ENCODE data around the gene OTOF. TPM values are rescaled to one million over a fixed set of nuclear protein-coding genes. Genes with fewer than 3 reads are reported as not detected.

Gene OTOF
- total and polyA plus RNA-seq, 2 of the 4 experiments (the other 2 are of a cell fraction) = 0.03 TPM; not detected in 1

- Histone ChIP-seq H3K9me3 (ENCODE audit: control insufficient read depth, insufficient read depth, low read length) (no peaks in the 10 kb centered on the region), H4K8ac (ENCODE audit: low read depth in 2 of 2, low read length in 2 of 2) (no peak overlapping the region), H3K27me3 (ENCODE audit: control insufficient read depth, insufficient read depth, low read length) (peaks cover 38% of the 10 kb centered on the region), H4K5ac (ENCODE audit: low read depth, low read length) (no peak overlapping the region), H3K18ac (ENCODE audit: low read depth, low read length) (no peak overlapping the region), H3K79me1 (ENCODE audit: low read depth in 1 of 2, low read length in 2 of 2) (no peaks in the 10 kb centered on the region), H2BK120ac (ENCODE audit: low read depth, low read length) (no peak overlapping the region), H3K14ac (replicated peaks; ENCODE audit: low read depth, low read length) (no peak overlapping the region), H2AK9ac (replicated peaks; ENCODE audit: low read depth, low read length, poor library complexity) (peak overlapping the region; percentile 75), H3K4me2 (ENCODE audit: low read depth, low read length) (no peak overlapping the region), H3K4ac (ENCODE audit: low read depth, low read length) (no peak overlapping the region), H4K20me1 (ENCODE audit: insufficient read depth, low read length) (no peaks in the 10 kb centered on the region), H3K4me1 (ENCODE audit: control insufficient read depth, insufficient read depth, low read length) (no peaks in the 10 kb centered on the region), H4K91ac (ENCODE audit: insufficient read depth, low read depth, low read length) (no peak overlapping the region), H2BK20ac (ENCODE audit: low read depth, low read length) (no peak overlapping the region), H2AFZ (replicated peaks; ENCODE audit: low read length, poor library complexity) (no peak overlapping the region), H3K36me3 (ENCODE audit: control insufficient read depth, insufficient read depth, low read length) (no peaks in the 10 kb centered on the region), H2BK15ac (ENCODE audit: low read depth, low read length) (no peak overlapping the region), H2BK5ac (ENCODE audit: low read depth, low read length, poor library complexity, severe bottlenecking) (no peak overlapping the region), H3K23ac (ENCODE audit: low read depth, low read length) (no peak overlapping the region), H2AK5ac (ENCODE audit: low read depth, low read length) (no peak overlapping the region), H3K56ac (ENCODE audit: extremely low read depth, insufficient read depth, low read length) (no peak overlapping the region), H3K27ac (ENCODE audit: insufficient read depth, low read length) (no peak overlapping the region), H3K9ac (ENCODE audit: low read depth, low read length) (no peak overlapping the region), H3K9me1 (ENCODE audit: insufficient read depth, low read length) (no peaks in the 10 kb centered on the region), H3K4me3 (ENCODE audit: insufficient read depth, low read depth, low read length) (no peak overlapping the region)
- TF ChIP-seq CHD1 (IDR thresholded peaks at IDR 0.05; ENCODE audit: low read depth, low read length) = no peak
- TF ChIP-seq CTCF (conservative IDR thresholded peaks at IDR 0.05; ENCODE audit: low read depth, low read length) = no peak
- no peak for TF ChIP-seq ELK1 (IDR thresholded peaks at IDR 0.05; ENCODE audit: borderline replicate concordance, low read depth, low read length)
- TF ChIP-seq BHLHE40 (IDR thresholded peaks at IDR 0.05; ENCODE audit: low read depth, low read length) = no peak
- no peak for TF ChIP-seq CEBPB (IDR thresholded peaks at IDR 0.05; ENCODE audit: low read depth, low read length)
- no peak for TF ChIP-seq MAFK (IDR thresholded peaks at IDR 0.05; ENCODE audit: low read depth, low read length)
- TF ChIP-seq RFX5 (IDR thresholded peaks at IDR 0.05; ENCODE audit: low read depth, low read length) = no peak
- TF ChIP-seq RCOR1 (IDR thresholded peaks at IDR 0.05; ENCODE audit: insufficient replicate concordance, low read length) = no peak
- no peak for TF ChIP-seq POLR2A (IDR thresholded peaks at IDR 0.05; ENCODE audit: low read depth, low read length)
- TF ChIP-seq SMC3 (IDR thresholded peaks at IDR 0.05; ENCODE audit: low read depth, low read length) = no peak
- TF ChIP-seq RAD21 (IDR thresholded peaks at IDR 0.05; ENCODE audit: low read length) = no peak
- TF ChIP-seq MAZ (IDR thresholded peaks at IDR 0.05; ENCODE audit: borderline replicate concordance, low read depth, low read length) = no peak
- no TSS peak for BruUV-seq (replicated peaks)
- intact Hi-C loops (cut with micrococcal nuclease) (no loop called here), in situ Hi-C loops (cut with MboI; ENCODE audit: low sequenced_read_pairs) (no loop called here), dilution Hi-C loops (cut with HindIII; ENCODE audit: low sequenced_read_pairs, unreplicated experiment) (no loop called here)
- ChIA-PET POLR2A (ENCODE audit: unreplicated experiment) (no interaction called here), CTCF (no interaction called here)
- ATAC-seq (ENCODE audit: low read depth) (no peak), DNase-seq (no peak)
- no CpG with 5 or more reads among the region's 3 CpGs for WGBS, 2 experiments (ENCODE audit: extremely low coverage in 2 of 2, insufficient read length in 1 of 2)
These were observed 35.2 kb downstream of the OTOF start for GRCh38 chr2:26442707-26443106.
